GM18508 (cell line): ENCODE data around the gene AOX1.
"Not testable (repeated sequence)": the region's sequence is repeated elsewhere in the genome, so short reads cannot be mapped to it uniquely, and the experiment has no call there.

Source experiments
- ATAC-seq: cut with Tn5 transposase; IDR thresholded peaks from one replicate; pipeline ENCODE4 v1.9.1; 2021; ENCODE audit warnings: moderate number of reproducible peaks; ENCODE audit not compliant: insufficient read depth, unreplicated experiment

Gene AOX1

GRCh38 chr2:200585730-200586643, at the start of gene AOX1:
Gene AOX1, plus strand, starts transcription at chr2:200586014. Its CDS starts 95 bp downstream, at chr2:200586109.
- no peak for ATAC-seq

DNA sequence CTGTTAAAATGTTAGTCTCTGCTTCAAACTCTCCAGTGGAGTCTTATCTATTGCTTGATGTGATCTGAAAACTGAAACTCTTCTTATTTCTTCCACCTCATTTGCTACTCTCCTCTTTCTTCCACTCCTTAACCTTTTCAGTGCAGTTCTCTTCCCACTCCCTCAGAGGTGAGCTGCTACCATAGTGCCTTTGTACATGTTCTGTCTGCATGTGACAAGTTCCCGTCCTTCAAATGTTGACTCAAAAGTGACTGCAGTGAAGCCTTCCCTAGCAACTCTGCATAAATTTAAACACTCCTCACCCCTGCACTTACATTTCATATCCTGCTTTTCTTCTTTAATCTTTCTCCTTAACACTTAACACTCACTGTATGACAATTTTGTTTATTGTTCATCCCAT, 47.7 kb upstream of the AOX1 start:
- ATAC-seq = no peak

GRCh38 chr2:200540793-200541192, 45.0 kb upstream of the AOX1 start:
- ATAC-seq = no peak

DNA sequence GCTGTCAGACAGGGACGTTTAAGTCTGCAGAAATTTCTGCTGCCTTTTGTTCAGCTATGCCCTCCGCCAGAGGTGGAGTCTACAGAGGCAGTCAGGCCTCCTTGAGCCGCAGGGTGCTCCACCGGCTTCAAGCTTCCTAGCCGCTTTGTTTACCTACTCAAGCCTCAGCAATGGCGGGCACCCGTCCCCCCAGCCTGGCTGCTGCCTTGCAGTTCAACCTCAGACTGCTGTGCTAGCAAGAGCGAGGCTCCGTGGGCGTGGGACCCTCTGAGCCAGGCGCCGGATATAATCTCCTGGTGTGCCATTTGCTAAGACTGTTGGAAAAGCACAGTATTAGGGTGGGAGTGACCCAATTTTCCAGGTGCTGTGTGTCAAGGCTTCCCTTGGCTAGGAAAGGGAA, 19.2 kb upstream of the AOX1 start:
- ATAC-seq = not testable (repeated sequence)

DNA sequence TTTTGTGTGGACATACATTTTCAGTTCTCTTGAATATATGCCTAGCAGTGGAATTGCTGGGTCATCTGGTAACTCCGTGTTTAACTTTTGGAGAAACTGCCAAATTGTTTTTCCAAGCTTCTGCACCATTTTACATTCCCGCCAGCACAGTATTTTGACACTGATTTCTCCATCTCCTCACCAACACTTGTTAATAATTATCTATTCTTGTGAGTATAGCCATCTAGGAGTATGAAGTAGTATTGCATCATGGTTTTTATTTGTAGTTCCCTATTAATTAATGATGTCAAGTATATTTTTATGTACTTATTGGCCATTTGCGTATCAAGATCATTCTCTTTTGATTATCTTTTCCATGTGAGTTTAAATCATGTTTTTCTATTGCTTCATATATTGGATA, 17.9 kb upstream of the AOX1 start:
- ATAC-seq = no peak

DNA sequence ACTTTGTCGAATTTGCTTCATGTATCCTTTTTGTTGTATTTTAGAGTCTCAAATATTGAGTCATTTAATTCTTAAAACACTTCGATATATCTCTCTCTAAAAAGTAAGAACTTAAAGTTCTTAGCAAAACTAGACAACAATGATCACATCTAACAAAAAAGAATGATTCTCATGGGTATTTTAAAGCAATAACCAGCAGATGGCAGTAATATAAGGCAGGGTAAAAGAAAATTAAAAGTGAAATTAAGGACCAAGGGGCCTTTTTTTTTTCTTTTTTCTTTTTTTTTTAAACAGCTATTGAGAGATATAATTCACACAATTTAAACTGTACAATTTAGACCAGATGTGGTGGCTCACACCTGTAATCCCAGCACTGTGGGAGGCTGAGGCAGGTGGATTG, 9.9 kb upstream of the AOX1 start:
- no peak for ATAC-seq

- no peak for ATAC-seq
Observed at GRCh38 chr2:200577027-200577426, 8.8 kb upstream of the AOX1 start.

DNA sequence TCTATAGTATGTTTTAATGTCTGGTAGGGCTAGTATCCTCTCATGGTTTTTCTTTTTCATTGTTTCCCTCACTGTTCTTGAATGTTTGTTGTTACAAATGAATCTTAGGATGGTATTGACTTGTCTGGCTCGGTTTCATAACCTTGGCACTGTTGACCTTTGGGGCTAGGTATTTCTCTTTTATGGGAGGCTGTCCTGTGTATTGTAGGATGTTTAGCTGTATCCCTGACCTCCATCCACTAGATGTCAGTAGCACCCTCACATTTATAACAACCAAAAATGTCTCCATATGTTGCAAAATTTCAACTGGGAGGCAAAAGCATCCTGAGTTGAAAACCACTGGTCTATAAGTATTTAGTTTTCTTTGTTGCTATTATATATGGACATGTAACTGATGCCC, 7.0 kb upstream of the AOX1 start:
- no peak for ATAC-seq

DNA sequence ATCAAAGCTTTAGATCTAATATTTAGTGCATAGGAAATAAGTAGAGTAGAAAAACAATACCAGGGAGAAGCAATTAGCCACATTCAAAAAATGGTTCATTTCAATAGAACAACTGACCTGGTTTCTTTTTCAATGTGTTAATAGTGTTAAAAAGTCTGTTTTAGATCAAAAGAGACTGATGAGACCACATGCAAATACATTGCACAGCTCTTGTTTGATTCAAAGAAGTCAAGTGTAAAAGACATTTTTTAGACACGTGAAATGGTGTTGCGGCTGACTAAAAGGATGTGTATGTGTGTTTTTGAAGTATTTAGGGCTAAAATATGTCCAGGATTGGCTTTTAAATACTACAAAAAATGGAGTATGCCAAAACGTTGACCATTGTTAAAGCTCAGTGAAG, 1.2 kb upstream of the AOX1 start:
- ATAC-seq = no peak

- no peak for ATAC-seq
Observed at GRCh38 chr2:200585340-200585729, 479 bp upstream of the AOX1 start.

DNA sequence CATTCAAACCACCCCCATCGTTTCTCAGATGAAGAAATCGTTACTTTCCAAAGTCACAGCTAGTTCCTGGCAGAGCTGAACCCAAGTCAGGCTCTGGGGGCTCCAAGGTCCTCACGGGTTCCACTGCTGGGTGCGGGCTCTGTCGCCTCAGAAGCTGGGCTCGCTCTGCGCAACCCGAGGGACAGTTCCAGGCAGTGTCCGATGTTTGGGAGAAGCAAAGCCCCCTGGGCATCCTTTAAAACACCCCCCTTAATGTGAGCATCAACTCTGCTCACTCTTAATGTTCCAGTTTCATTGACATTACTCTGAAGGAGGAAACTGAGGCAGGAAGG, 796 bp downstream of the AOX1 start:
- ATAC-seq = no peak

GRCh38 chr2:200587007-200587616, 1.3 kb downstream of the AOX1 start:
- ATAC-seq = no peak

DNA sequence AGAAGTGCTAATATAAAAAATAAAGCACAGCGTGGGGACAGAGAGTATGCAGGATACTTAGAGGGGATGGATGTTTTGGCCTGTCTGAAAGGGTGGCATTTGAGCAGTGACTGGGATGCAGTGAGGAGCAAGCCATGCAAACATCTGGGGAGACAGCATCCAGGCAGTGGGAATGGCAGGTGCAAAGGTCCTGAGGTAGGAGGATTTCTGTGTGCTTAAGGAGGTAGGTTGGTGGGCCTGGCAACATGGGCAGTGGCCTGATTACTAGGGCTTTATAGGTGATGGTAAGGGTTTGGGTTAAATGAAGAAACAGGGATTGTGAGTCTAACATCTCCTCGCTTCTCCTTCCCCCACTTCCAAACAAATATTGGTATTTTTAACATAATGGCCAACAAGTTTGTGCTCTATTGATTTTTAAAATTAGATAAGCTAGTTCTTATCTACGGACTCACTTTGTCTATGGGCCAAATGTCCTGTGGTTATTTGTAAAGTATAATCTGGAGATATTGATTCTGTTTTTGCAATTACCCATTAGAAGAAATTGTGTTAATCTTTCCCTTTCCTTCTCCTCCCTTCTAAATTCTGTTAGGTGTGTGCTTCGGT, 2.4 kb downstream of the AOX1 start:
- ATAC-seq = no peak

- no peak for ATAC-seq
Observed at GRCh38 chr2:200590090-200590489, 4.3 kb downstream of the AOX1 start.

- no peak for ATAC-seq
Observed at GRCh38 chr2:200591308-200591707, 5.5 kb downstream of the AOX1 start.

DNA sequence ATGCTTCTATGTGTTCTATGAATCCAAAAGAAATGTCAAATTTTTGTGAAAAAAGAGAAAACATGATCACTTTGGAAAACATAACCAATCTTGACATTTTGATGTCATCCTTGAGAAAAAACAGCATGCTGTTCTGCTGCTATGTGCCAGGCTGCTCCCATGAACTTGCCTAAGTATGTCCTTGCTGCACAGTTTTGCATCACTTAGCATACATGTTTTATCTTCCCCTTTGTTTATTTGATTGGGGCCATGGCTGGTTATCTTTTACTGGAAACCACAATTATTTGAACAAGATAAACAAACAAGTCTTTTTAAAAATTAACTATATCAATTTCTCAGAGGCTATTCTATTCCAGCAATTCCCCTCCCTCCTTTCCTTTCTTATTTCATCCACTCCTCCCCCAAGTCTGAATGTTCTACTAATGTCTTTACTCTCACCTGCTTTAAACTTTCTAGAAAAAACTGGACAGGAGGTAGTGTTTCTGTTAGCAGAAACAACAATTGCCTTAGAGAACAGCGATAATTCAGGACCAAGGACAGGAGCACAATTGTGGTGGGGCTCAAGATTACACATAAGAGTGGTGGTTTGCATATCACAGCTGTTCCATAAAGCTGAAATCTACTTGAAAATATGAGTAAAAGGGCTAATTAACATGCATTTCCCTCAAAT, 6.7 kb downstream of the AOX1 start:
- no peak for ATAC-seq

DNA sequence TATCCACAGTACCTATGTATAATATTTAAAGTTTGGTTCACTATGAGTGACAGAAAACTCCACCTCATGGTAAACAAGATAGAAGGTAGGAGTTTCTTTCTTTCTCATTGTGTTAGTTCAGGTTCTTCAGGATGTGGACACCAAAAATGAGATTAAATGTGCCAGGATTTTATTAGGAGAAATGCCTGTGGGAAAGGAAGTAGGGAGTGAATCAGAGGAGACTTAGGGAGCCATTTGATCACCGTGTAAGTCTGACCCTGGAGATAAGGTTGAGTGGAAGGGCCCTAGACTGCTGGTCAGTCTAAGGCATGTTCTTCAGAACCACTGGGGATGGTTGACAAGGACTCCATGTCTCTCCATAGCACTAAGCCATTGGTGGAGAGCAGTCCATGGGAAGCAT, 8.1 kb downstream of the AOX1 start:
- no peak for ATAC-seq

DNA sequence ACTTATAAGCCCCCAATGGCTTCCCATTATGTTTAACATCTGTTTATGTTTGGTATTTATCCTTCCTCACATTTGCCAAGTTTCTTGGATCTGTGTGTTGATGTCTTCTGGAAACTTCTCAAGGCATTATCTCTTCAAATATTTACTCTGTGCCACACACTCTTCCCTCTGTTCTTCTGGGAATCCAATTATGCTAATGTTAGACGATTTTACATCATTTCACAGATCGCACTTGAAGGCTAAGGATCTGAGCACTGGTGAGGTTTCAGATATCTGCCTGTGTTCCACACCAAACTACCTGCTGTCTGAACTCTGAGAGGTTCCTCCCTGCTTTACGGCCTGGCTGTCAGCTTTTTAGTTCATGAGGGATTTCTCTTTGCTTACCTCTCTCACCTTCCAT, 10.1 kb downstream of the AOX1 start:
- ATAC-seq = no peak

DNA sequence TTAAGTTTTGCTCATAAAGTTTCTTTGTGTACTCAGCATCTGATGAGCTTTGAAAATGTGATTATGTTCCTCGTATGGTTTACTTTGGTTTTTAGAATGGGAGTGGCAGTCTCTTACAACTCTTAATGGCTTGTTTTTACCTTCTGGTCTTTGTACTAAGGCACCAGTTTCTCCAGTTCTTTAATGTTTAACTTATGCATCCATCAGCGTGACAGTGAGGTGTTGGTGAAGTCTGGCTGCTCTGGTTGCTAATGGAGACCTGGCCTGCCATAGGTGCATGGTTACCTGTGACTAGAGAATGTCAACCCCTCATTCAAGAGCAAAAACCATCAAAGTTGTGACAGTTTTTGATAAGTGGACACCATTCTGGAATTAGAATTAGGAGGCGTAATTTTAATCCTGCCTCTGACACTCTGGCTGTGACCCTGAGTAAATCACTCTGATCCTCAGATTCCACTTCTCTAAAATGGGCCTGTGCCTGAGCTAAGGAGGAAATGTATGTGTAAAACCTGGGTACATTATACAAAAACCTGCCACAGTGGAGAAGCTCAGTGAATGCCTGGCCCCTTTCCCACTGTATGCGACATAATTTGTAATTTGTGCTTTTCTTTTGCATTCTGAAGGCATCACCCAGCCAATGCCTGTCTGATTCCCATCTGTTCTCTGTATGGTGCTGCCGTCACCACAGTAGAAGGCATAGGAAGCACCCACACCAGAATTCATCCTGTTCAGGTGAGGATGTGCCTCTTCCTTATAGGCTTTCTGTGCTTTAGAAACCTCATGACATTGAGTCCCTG, 11.2 kb downstream of the AOX1 start:
- ATAC-seq = no peak

DNA sequence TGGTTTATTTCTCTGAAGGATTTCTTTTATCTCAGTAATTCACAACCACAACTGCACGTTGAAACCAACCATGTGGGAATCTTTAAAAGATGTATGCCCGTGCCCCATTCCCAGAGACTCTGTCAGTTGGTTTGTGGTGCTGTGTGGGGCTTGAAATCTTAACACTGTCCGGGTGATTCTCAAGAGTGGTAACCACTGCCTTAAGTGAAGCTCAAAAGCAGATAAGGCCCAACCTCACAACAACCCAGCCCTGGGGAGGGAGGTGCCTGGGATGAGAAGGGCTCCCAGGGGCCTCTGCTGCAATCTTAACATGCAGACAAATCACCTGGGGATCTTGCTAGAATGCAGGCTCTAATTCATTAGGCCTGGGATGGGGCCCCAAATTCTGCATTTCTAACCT, 13.4 kb downstream of the AOX1 start:
- ATAC-seq = no peak
